Epithelial cell of proximal tubule (primary cell): ENCODE measurements around the gene COX7B2. TPM values are rescaled to one million over a fixed set of nuclear protein-coding genes. Genes with fewer than 3 reads are reported as not detected.

Experiments
- DNase-seq: peaks from one replicate; pipeline ENCODE4 v3.0.0-alpha.2; 2011; ENCODE audit warnings: low read depth
- H3K4me3 ChIP-seq: 2 replicates; pipeline ENCODE4 v1.5.1; 2011; ENCODE audit warnings: low read depth, mild to moderate bottlenecking, low read length
- CTCF ChIP-seq: conservative IDR thresholded peaks from 2 replicates; pipeline ENCODE4 v1.5.1; 2012; ENCODE audit warnings: low read depth, mild to moderate bottlenecking, low read length
- total RNA-seq: library from RNA; depleted of rRNA; stranded (reverse); fragments of >200 nt; gene quantifications from 2 replicates; pipeline ENCODE4 v1.2.3, GENCODE V29; 2015

COX7B2 gene
- total RNA-seq, 1 donor from 2014 or later = not detected

- TF ChIP-seq CTCF = no peak
- H3K4me3 ChIP-seq = no peak overlapping the region
- no peak for DNase-seq
These were observed 72.5 kb downstream of the COX7B2 start for GRCh38 chr4:46836584-46836983.

GRCh38 chr4:46830971-46831454 is 78.0 kb downstream of the COX7B2 start:
- no peak for TF ChIP-seq CTCF
- no peak for DNase-seq
- H3K4me3 ChIP-seq = no peak overlapping the region

- no peak for TF ChIP-seq CTCF
- no peak for DNase-seq
- H3K4me3 ChIP-seq = no peak overlapping the region
These were observed 88.9 kb downstream of the COX7B2 start for GRCh38 chr4:46820154-46820553.

- no peak for TF ChIP-seq CTCF
- no peak for DNase-seq
- H3K4me3 ChIP-seq = no peak overlapping the region
These were observed 90.0 kb downstream of the COX7B2 start for GRCh38 chr4:46819095-46819494.

GRCh38 chr4:46818604-46819003 is 90.4 kb downstream of the COX7B2 start:
- TF ChIP-seq CTCF = no peak
- H3K4me3 ChIP-seq = no peak overlapping the region
- no peak for DNase-seq

GRCh38 chr4:46817806-46818205 is 91.2 kb downstream of the COX7B2 start:
- no peak overlapping the region for H3K4me3 ChIP-seq
- DNase-seq = no peak
- no peak for TF ChIP-seq CTCF

GRCh38 chr4:46804781-46805413 is 104.1 kb downstream of the COX7B2 start:
- no peak for TF ChIP-seq CTCF
- no peak overlapping the region for H3K4me3 ChIP-seq
- DNase-seq = no peak
